PC-9 (cell line): ENCODE results near the gene GABRG3. TPM values are rescaled to one million over a fixed set of nuclear protein-coding genes. Genes with fewer than 3 reads are reported as not detected.

ENCODE experiments used
- BruUV-seq: library from RNA; stranded (reverse); fragments of 400-500 nt; replicated peaks from 2 replicates; lab custom pipeline; 2021; lab: Mats Ljungman, UMichigan
- CTCF ChIA-PET: fragments of 300-600 bp; sonication (Branson Sonifier 250); formaldehyde crosslinking; loops from one replicate; lab custom pipeline; 2022; ENCODE audit warnings: antibody characterized with exemption; lab: Charles Lee
- POLR2A ChIA-PET: fragments of 300-600 bp; sonication (Branson Sonifier 250); formaldehyde crosslinking; loops from one replicate; lab custom pipeline; 2022; ENCODE audit warnings: antibody characterized with exemption; ENCODE audit not compliant: unreplicated experiment; lab: Charles Lee
- DNase-seq, 2 experiments: peaks; one replicate each; pipeline versions ENCODE4 v3.0.0 to v3.0.0-alpha.2; 2015 to 2022; ENCODE audit warnings: mixed read lengths in 1 of 2
- H2AFZ ChIP-seq: fragments of 200-600 bp; sonication (generic); 2 replicates; pipeline ENCODE4 v1.8.1; 2017; ENCODE audit warnings: antibody characterized with exemption
- H3F3A ChIP-seq: fragments of 200-600 bp; sonication (generic); 2 replicates; pipeline ENCODE4 v1.8.1; 2017; ENCODE audit warnings: antibody characterized with exemption, mild to moderate bottlenecking, low read depth; ENCODE audit not compliant: insufficient read depth
- H3K27ac ChIP-seq: fragments of 200-600 bp; sonication (generic); 2 replicates; pipeline ENCODE4 v1.6.1; 2016; ENCODE audit warnings: mixed run types
- H3K27me3 ChIP-seq: fragments of 200-600 bp; sonication (generic); 2 replicates; pipeline ENCODE4 v1.6.1; 2016; ENCODE audit warnings: low read depth, mixed run types; ENCODE audit not compliant: insufficient read depth
- H3K36me3 ChIP-seq: fragments of 200-600 bp; sonication (generic); 2 replicates; pipeline ENCODE4 v1.6.1; 2016; ENCODE audit warnings: low read depth, mixed run types
- H3K4me1 ChIP-seq: fragments of 200-600 bp; sonication (generic); replicated peaks from 2 replicates; pipeline ENCODE4 v1.6.1; 2016; ENCODE audit warnings: mixed run types; ENCODE audit not compliant: insufficient read depth
- H3K4me2 ChIP-seq: fragments of 200-600 bp; sonication (generic); 2 replicates; pipeline ENCODE4 v1.6.1; 2017; ENCODE audit warnings: mixed run types
- H3K4me3 ChIP-seq: fragments of 200-600 bp; sonication (generic); 2 replicates; pipeline ENCODE4 v1.6.1; 2016; ENCODE audit warnings: mixed run types
- H3K79me2 ChIP-seq: fragments of 200-600 bp; sonication (generic); 2 replicates; pipeline ENCODE4 v1.6.1; 2017; ENCODE audit warnings: low read depth, mixed run types
- H3K9me2 ChIP-seq: fragments of 200-600 bp; sonication (generic); 2 replicates; pipeline ENCODE4 v1.8.1; 2017; ENCODE audit warnings: mild to moderate bottlenecking; ENCODE audit not compliant: insufficient read depth
- H3K9me3 ChIP-seq: fragments of 200-600 bp; sonication (generic); 2 replicates; pipeline ENCODE4 v1.8.1; 2016; ENCODE audit warnings: low read depth; ENCODE audit not compliant: insufficient read depth
- H4K20me1 ChIP-seq: fragments of 200-600 bp; sonication (generic); 2 replicates; pipeline ENCODE4 v1.8.1; 2017; ENCODE audit not compliant: insufficient read depth
- EZH2 ChIP-seq: fragments of 200-600 bp; sonication (generic); IDR thresholded peaks from 2 replicates; pipeline ENCODE4 v1.8.0; 2017; ENCODE audit warnings: antibody characterized with exemption, low read depth
- intact Hi-C: fragments of 100-400 bp; cut with micrococcal nuclease; formaldehyde crosslinking; loops from one replicate; pipeline ENCODE4 v1.10.0; 2022; ENCODE audit not compliant: unreplicated experiment
- total RNA-seq: library from RNA; stranded (reverse); gene quantifications from 2 replicates; pipeline ENCODE4 v1.2.3, GENCODE V29; 2021
- TF ChIP-seq, protein P1 (sequence below): fragments of 200-600 bp; sonication (generic); conservative IDR thresholded peaks from 2 replicates; pipeline ENCODE4 v1.6.1; 2017; ENCODE audit warnings: mixed run types, antibody characterized with exemption, mild to moderate bottlenecking, moderate library complexity

GABRG3 gene
- total RNA-seq, 1 experiment from 2014 or later = not detected

DNA sequence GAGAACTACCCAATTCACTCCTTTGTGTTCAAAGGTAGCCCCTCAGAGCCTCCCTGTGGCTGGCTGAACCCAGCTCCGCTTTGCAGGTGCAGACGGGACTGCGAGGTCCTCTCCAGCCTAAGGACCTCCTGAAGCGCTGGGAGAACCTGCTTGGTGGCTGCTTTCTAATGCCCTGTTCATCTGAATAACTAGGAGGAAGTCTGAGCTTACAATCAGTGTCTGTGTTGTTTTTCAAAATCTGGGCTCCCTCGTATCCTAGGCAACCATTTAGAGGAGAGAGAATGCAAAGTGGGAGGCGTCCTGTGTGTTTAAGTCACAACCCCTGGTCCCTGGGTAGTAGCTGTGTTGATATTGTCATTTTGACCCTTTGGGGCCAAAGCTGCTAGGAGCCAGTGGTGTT, 99.9 kb downstream of the GABRG3 start:
- no peak overlapping the region for H3K4me3 ChIP-seq
- ChIA-PET CTCF (no interaction called here), POLR2A (no interaction called here)
- H3K36me3 ChIP-seq = no peaks in the 10 kb centered on the region
- DNase-seq = no peak
- H3K27ac ChIP-seq = no peak overlapping the region
- H3K4me2 ChIP-seq = no peak overlapping the region
- intact Hi-C loops = no loop called here
- H2AFZ ChIP-seq = no peak overlapping the region
- H4K20me1 ChIP-seq = no peaks in the 10 kb centered on the region
- TF ChIP-seq EZH2 = no peak
- TF ChIP-seq, protein P1, sequence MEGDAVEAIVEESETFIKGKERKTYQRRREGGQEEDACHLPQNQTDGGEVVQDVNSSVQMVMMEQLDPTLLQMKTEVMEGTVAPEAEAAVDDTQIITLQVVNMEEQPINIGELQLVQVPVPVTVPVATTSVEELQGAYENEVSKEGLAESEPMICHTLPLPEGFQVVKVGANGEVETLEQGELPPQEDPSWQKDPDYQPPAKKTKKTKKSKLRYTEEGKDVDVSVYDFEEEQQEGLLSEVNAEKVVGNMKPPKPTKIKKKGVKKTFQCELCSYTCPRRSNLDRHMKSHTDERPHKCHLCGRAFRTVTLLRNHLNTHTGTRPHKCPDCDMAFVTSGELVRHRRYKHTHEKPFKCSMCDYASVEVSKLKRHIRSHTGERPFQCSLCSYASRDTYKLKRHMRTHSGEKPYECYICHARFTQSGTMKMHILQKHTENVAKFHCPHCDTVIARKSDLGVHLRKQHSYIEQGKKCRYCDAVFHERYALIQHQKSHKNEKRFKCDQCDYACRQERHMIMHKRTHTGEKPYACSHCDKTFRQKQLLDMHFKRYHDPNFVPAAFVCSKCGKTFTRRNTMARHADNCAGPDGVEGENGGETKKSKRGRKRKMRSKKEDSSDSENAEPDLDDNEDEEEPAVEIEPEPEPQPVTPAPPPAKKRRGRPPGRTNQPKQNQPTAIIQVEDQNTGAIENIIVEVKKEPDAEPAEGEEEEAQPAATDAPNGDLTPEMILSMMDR = no peak
- no peaks in the 10 kb centered on the region for H3K4me1 ChIP-seq
- no peaks in the 10 kb centered on the region for H3K79me2 ChIP-seq
- no TSS peak for BruUV-seq
- H3K9me2 ChIP-seq = no peaks in the 10 kb centered on the region
- H3K9me3 ChIP-seq = no peaks in the 10 kb centered on the region
- no peaks in the 10 kb centered on the region; the same call in none of the 2 replicates for H3K27me3 ChIP-seq
- no peaks in the 10 kb centered on the region for H3F3A ChIP-seq

DNA sequence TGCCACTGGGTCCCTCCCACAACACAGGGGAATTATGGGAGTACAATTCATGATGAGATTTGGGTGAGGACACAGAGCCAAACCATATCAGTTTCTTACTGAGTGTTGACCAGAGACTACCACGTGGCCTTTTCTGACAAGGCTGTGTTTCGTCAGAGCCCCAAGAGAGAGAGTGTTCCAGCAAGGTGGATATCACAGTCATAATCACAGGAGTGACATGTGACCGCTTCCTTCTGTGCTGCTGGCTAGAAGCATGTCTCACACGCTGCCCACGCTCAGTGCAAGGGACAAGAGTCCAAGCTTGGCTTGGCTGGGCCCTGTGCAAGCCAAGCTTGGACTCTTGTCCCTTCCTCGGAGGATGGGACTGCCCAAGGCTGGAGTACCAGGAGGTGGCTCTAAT, 103.2 kb downstream of the GABRG3 start:
- H3K9me2 ChIP-seq = no peaks in the 10 kb centered on the region
- H3K27ac ChIP-seq = no peak overlapping the region
- intact Hi-C loops = no loop called here
- no peak for DNase-seq
- H3K4me1 ChIP-seq = no peaks in the 10 kb centered on the region
- CTCF ChIA-PET = no interaction called here
- H3K27me3 ChIP-seq = no peaks in the 10 kb centered on the region; the same call in none of the 2 replicates
- TF ChIP-seq, protein P1 = no peak
- TF ChIP-seq EZH2 = no peak
- BruUV-seq = no TSS peak
- H3K79me2 ChIP-seq = no peaks in the 10 kb centered on the region
- no peak overlapping the region for H3K4me3 ChIP-seq
- no peaks in the 10 kb centered on the region for H3K36me3 ChIP-seq
- no peak overlapping the region for H2AFZ ChIP-seq
- H3F3A ChIP-seq = no peaks in the 10 kb centered on the region
- no peaks in the 10 kb centered on the region for H4K20me1 ChIP-seq
- POLR2A ChIA-PET = no interaction called here
- H3K4me2 ChIP-seq = no peak overlapping the region
- H3K9me3 ChIP-seq = no peaks in the 10 kb centered on the region

DNA sequence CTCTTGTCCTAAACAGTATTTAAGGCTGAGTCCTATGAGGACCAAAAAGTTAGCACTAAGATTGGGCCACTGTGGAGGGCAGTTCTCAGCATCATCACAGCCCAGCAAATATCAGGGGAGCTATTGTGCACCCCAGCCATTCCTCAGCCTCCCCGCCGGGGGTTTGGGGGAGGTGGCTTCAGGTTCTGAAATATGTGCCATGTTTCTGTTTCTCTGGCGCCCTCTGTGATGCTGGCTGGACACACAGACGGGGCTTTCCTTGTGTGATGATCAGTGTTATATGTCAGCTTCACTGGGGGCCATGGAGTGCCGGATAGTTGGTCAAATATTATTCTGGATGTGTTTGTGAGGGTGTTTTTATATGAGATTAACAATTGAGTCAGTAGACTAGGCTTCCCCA, 106.8 kb downstream of the GABRG3 start:
- no peaks in the 10 kb centered on the region for H3K36me3 ChIP-seq
- no peak overlapping the region for H3K4me2 ChIP-seq
- H3K4me3 ChIP-seq = no peak overlapping the region
- H3K9me3 ChIP-seq = no peaks in the 10 kb centered on the region
- ChIA-PET CTCF (no interaction called here), POLR2A (no interaction called here)
- no peak overlapping the region for H3K27ac ChIP-seq
- TF ChIP-seq, protein P1 = no peak
- TF ChIP-seq EZH2 = no peak
- H2AFZ ChIP-seq = no peak overlapping the region
- H3K27me3 ChIP-seq = no peaks in the 10 kb centered on the region; the same call in 1 of the 2 replicates
- BruUV-seq = no TSS peak
- H3K79me2 ChIP-seq = no peaks in the 10 kb centered on the region
- no peaks in the 10 kb centered on the region for H3F3A ChIP-seq
- intact Hi-C loops = no loop called here
- DNase-seq = no peak
- H4K20me1 ChIP-seq = no peaks in the 10 kb centered on the region
- H3K9me2 ChIP-seq = no peaks in the 10 kb centered on the region
- no peaks in the 10 kb centered on the region for H3K4me1 ChIP-seq
